SK-N-SH (cell line): ENCODE measurements around the gene PFKP. TPM values are rescaled to one million over a fixed set of nuclear protein-coding genes. Genes with fewer than 3 reads are reported as not detected.

Experiments used
- CTCF ChIA-PET: fragments of 300-600, 350-600 bp; formaldehyde crosslinking; extraction: SDS; loops from one replicate; lab custom pipeline; 2021; lab: Yijun Ruan, JAX
- POLR2A ChIA-PET: fragments of 350-600 bp; sonication (Branson Sonifier 250); formaldehyde crosslinking; extraction: SDS; loops from one replicate; lab custom pipeline; 2020; ENCODE audit warnings: antibody characterized with exemption, inconsistent platforms; lab: Yijun Ruan, JAX
- DNase-seq: peaks from one replicate; pipeline ENCODE4 v3.0.0; 2012
- H2AFZ ChIP-seq: fragments of 200-600 bp; sonication (generic); 2 replicates; pipeline ENCODE4 v1.8.1; 2016; ENCODE audit warnings: antibody characterized with exemption, mild to moderate bottlenecking, low read depth
- H3F3A ChIP-seq: fragments of 200-600 bp; sonication (generic); replicated peaks from 2 replicates; pipeline ENCODE3; 2016; ENCODE audit warnings: antibody characterized with exemption, mild to moderate bottlenecking; ENCODE audit not compliant: insufficient read depth
- H3K27ac ChIP-seq, 2 experiments: fragments of 200-500 bp in 1 of 2; fragments of 200-600 bp in 1 of 2; sonication (Bioruptor generic) in 1 of 2; sonication (generic), shearing (Covaris generic) in 1 of 2; 2 replicates each; pipeline versions ENCODE4 v1.5.1 to v1.6.1; 2014 to 2016; ENCODE audit warnings: low read depth in 2 of 2, inconsistent platforms in 1 of 2, low read length in 1 of 2, mild to moderate bottlenecking in 1 of 2, mixed read lengths in 1 of 2
- H3K27me3 ChIP-seq: fragments of 200-600 bp; sonication (generic), shearing (Covaris generic); 2 replicates; pipeline ENCODE4 v1.6.1; 2016; ENCODE audit warnings: mixed run types; ENCODE audit not compliant: insufficient read depth
- H3K36me3 ChIP-seq, 2 experiments: fragments of 200-500 bp in 1 of 2; fragments of 200-600 bp in 1 of 2; sonication (Bioruptor generic) in 1 of 2; sonication (generic) in 1 of 2; replicated peaks in 1 of 2; 2 replicates each; pipeline versions ENCODE3 to v1.5.1; 2014 to 2016; ENCODE audit warnings: low read length in 1 of 2, mild to moderate bottlenecking in 1 of 2; ENCODE audit not compliant: insufficient read depth in 2 of 2, control insufficient read depth in 1 of 2
- H3K4me1 ChIP-seq, 2 experiments: fragments of 200-500 bp in 1 of 2; fragments of 200-600 bp in 1 of 2; sonication (Bioruptor generic) in 1 of 2; sonication (generic), shearing (Covaris generic) in 1 of 2; 2 replicates each; pipeline versions ENCODE4 v1.5.1 to v1.6.1; 2014 to 2016; ENCODE audit warnings: low read depth in 1 of 2, low read length in 1 of 2, mixed run types in 1 of 2; ENCODE audit not compliant: insufficient read depth in 2 of 2, control insufficient read depth in 1 of 2
- H3K4me2 ChIP-seq: fragments of 200-600 bp; sonication (generic), shearing (Covaris generic); 2 replicates; pipeline ENCODE4 v1.6.1; 2017; ENCODE audit warnings: mixed run types
- H3K4me3 ChIP-seq, 2 experiments: fragments of 200-500 bp in 1 of 2; fragments of 200-600 bp in 1 of 2; sonication (Bioruptor generic) in 1 of 2; sonication (generic), shearing (Covaris generic) in 1 of 2; 2 replicates each; pipeline versions ENCODE4 v1.5.1 to v1.8.1; 2014 to 2016; ENCODE audit warnings: low read depth in 2 of 2, inconsistent platforms in 1 of 2, low read length in 1 of 2, mild to moderate bottlenecking in 1 of 2, mixed read lengths in 1 of 2, moderate library complexity in 1 of 2
- H3K79me2 ChIP-seq: fragments of 200-600 bp; sonication (generic); 2 replicates; pipeline ENCODE4 v1.8.1; 2017; ENCODE audit warnings: mild to moderate bottlenecking; ENCODE audit not compliant: insufficient read depth
- H3K9ac ChIP-seq: fragments of 200-600 bp; sonication (generic); 2 replicates; pipeline ENCODE4 v1.6.1; 2017; ENCODE audit warnings: mixed run types
- H3K9me2 ChIP-seq: fragments of 200-600 bp; sonication (generic); 2 replicates; pipeline ENCODE4 v1.6.1; 2017; ENCODE audit warnings: mixed run types
- H3K9me3 ChIP-seq: fragments of 200-600 bp; sonication (generic); 2 replicates; pipeline ENCODE4 v1.6.1; 2017; ENCODE audit warnings: mixed run types, mild to moderate bottlenecking, moderate library complexity
- H4K20me1 ChIP-seq: fragments of 200-600 bp; sonication (generic); 2 replicates; pipeline ENCODE4 v1.6.1; 2017; ENCODE audit warnings: mild to moderate bottlenecking, mixed run types; ENCODE audit not compliant: insufficient read depth
- CHD2 ChIP-seq: fragments of 150-350 bp; IDR thresholded peaks from 2 replicates; pipeline ENCODE4 v1.6.1; 2018; ENCODE audit warnings: low read length; ENCODE audit not compliant: partially characterized antibody
- ELF1 ChIP-seq: IDR thresholded peaks from 2 replicates; pipeline ENCODE4 v1.4.0; 2012
- EP300 ChIP-seq, 2 experiments: IDR thresholded peaks; 2 replicates each; pipeline versions ENCODE4 v1.4.0 to v1.6.1; 2012; ENCODE audit warnings: borderline replicate concordance in 1 of 2, low read depth in 1 of 2, low read length in 1 of 2
- EZH2phosphoT487 ChIP-seq: fragments of 200-600 bp; sonication (generic); IDR thresholded peaks from 2 replicates; pipeline ENCODE4 v1.6.1; 2017; ENCODE audit warnings: low read depth, mixed run types, mild to moderate bottlenecking, antibody characterized with exemption, moderate library complexity, borderline replicate concordance
- FOXJ3 ChIP-seq: sonication (generic); formaldehyde crosslinking; IDR thresholded peaks from 2 replicates; pipeline ENCODE4 v1.5.1; 2020; ENCODE audit warnings: mild to moderate bottlenecking, missing genetic modification reagents
- FOXM1 ChIP-seq: IDR thresholded peaks from 2 replicates; pipeline ENCODE4 v1.4.0; 2012; ENCODE audit warnings: low read depth, mild to moderate bottlenecking
- GABPA ChIP-seq: IDR thresholded peaks from 2 replicates; pipeline ENCODE4 v1.4.0; 2012; ENCODE audit warnings: low read depth, mild to moderate bottlenecking
- IRF3 ChIP-seq: fragments of 150-350 bp; IDR thresholded peaks from 2 replicates; pipeline ENCODE4 v1.6.1; 2016; ENCODE audit warnings: mild to moderate bottlenecking, low read depth, low read length
- JUND ChIP-seq: IDR thresholded peaks from 2 replicates; pipeline ENCODE4 v1.4.0; 2012
- MEF2A ChIP-seq: IDR thresholded peaks from 2 replicates; pipeline ENCODE4 v1.4.0; 2012; ENCODE audit warnings: low read depth, borderline replicate concordance
- NRF1 ChIP-seq: IDR thresholded peaks from 2 replicates; pipeline ENCODE4 v1.6.1; 2012; ENCODE audit warnings: low read depth, mild to moderate bottlenecking, low read length
- POLR2AphosphoS5 ChIP-seq: IDR thresholded peaks from 2 replicates; pipeline ENCODE4 v1.6.1; 2012; ENCODE audit warnings: low read depth, low read length
- RAD21 ChIP-seq: IDR thresholded peaks from 2 replicates; pipeline ENCODE4 v1.6.1; 2012; ENCODE audit warnings: mild to moderate bottlenecking, low read length
- REST ChIP-seq: IDR thresholded peaks from 2 replicates; pipeline ENCODE4 v1.6.1; 2012; ENCODE audit warnings: mild to moderate bottlenecking, low read depth, low read length, moderate library complexity
- RFX5 ChIP-seq: IDR thresholded peaks from 2 replicates; pipeline ENCODE4 v1.6.1; 2012; ENCODE audit warnings: mild to moderate bottlenecking, improper control_type of control experiment, low read length
- RXRA ChIP-seq: IDR thresholded peaks from 2 replicates; pipeline ENCODE4 v1.4.0; 2012; ENCODE audit warnings: low read depth, mild to moderate bottlenecking, borderline replicate concordance
- SIN3A ChIP-seq: IDR thresholded peaks from 2 replicates; pipeline ENCODE4 v1.6.1; 2012; ENCODE audit warnings: low read depth, mild to moderate bottlenecking, low read length, moderate library complexity, borderline replicate concordance
- TCF12 ChIP-seq: IDR thresholded peaks from 2 replicates; pipeline ENCODE4 v1.4.0; 2012
- TEAD4 ChIP-seq: IDR thresholded peaks from 2 replicates; pipeline ENCODE4 v1.4.0; 2012; ENCODE audit warnings: mild to moderate bottlenecking, borderline replicate concordance; ENCODE audit not compliant: insufficient read depth
- USF1 ChIP-seq: IDR thresholded peaks from 2 replicates; pipeline ENCODE4 v1.4.0; 2012; ENCODE audit warnings: low read depth, borderline replicate concordance
- YY1 ChIP-seq: IDR thresholded peaks from 2 replicates; pipeline ENCODE4 v1.4.0; 2012; ENCODE audit warnings: low read depth, mild to moderate bottlenecking
- ZBTB33 ChIP-seq: IDR thresholded peaks from 2 replicates; pipeline ENCODE4 v1.4.0; 2012; ENCODE audit warnings: low read depth, borderline replicate concordance
- WGBS: methylation state at CpG from one replicate; pipeline ENCODE4 v1.1.6; 2017; ENCODE audit warnings: low lambda C conversion rate; 5-methylcytosine and 5-hydroxymethylcytosine counted together
- polyA plus RNA-seq, 3 experiments: library from polyadenylated mRNA; depleted of rRNA; stranded (reverse); fragments of >200 nt; gene quantifications; 2 replicates each; pipeline ENCODE4 v1.2.3, GENCODE V29; 2012

Gene PFKP
- polyA plus RNA-seq, 1 of the 3 experiments (the other 2 are of a cell fraction), result 175 TPM

GRCh38 chr10:3146289-3146688 lies 78.9 kb downstream of the PFKP start:
- no peaks in the 10 kb centered on the region for H3K79me2 ChIP-seq
- CTCF ChIA-PET, result no interaction called here
- 98% methylated on average over 8 of the region's 8 CpGs for WGBS
- no peak for DNase-seq
- no peak overlapping the region for H3K4me2 ChIP-seq
- no peak overlapping the region for H3K27ac ChIP-seq
- no peaks in the 10 kb centered on the region for H4K20me1 ChIP-seq
- no peaks in the 10 kb centered on the region for H3K9me3 ChIP-seq
- peaks cover 19% of the 10 kb centered on the region for H3F3A ChIP-seq
- TF ChIP-seq NRF1, result no peak
- TF ChIP-seq EP300 (IDR thresholded peaks at IDR 0.05; ENCODE audit: borderline replicate concordance in 1 of 2, low read depth in 1 of 2, low read length in 1 of 2), result no peak
- no peak for TF ChIP-seq FOXM1
- TF ChIP-seq TEAD4, result no peak
- no peak for TF ChIP-seq ZBTB33
- H3K36me3 ChIP-seq, result peaks cover 59 to 95% of the 10 kb centered on the region in 2 experiments
- no peak overlapping the region for H2AFZ ChIP-seq
- no peaks in the 10 kb centered on the region for H3K27me3 ChIP-seq
- no peak overlapping the region for H3K9ac ChIP-seq
- no peak overlapping the region for H3K4me3 ChIP-seq
- no peaks in the 10 kb centered on the region for H3K9me2 ChIP-seq
- H3K4me1 ChIP-seq, result no peaks in the 10 kb centered on the region; a peak in 1 of 4 replicates
- POLR2A ChIA-PET, result no interaction called here

- Histone ChIP-seq H3K79me2 (no peaks in the 10 kb centered on the region), H3K27ac (no peak overlapping the region), H3K9ac (no peak overlapping the region), H3K9me2 (no peaks in the 10 kb centered on the region), H2AFZ (no peak overlapping the region), H3K4me3 (no peak overlapping the region), H3F3A (peaks cover 13% of the 10 kb centered on the region), H3K4me1 (no peaks in the 10 kb centered on the region; a peak in 1 of 4 replicates), H3K9me3 (no peaks in the 10 kb centered on the region), H4K20me1 (no peaks in the 10 kb centered on the region), H3K36me3 (peaks cover 62 to 89% of the 10 kb centered on the region in 2 experiments), H3K4me2 (no peak overlapping the region), H3K27me3 (no peaks in the 10 kb centered on the region)
- CTCF ChIA-PET, result no interaction called here
- TF ChIP-seq IRF3 (no peak), POLR2AphosphoS5 (no peak), ELF1 (no peak), GABPA (no peak), TCF12 (no peak), MEF2A (no peak), TEAD4 (no peak), JUND (no peak), CHD2 (no peak), RFX5 (no peak), YY1 (no peak), FOXJ3 (CRISPR knock-in tag) (no peak), REST (no peak), SIN3A (no peak), RXRA (no peak), RAD21 (no peak), EZH2phosphoT487 (no peak), USF1 (no peak)
- POLR2A ChIA-PET, result no interaction called here
- WGBS, result 85% methylated on average over 17 of the region's 17 CpGs
- no peak for DNase-seq
Measured at GRCh38 chr10:3147117-3147820, 79.9 kb downstream of the PFKP start.
